Measurements from ENCODE around the gene KLRB1. TPM values are rescaled to one million over a fixed set of nuclear protein-coding genes. Genes with fewer than 3 reads are reported as not detected.

Gene KLRB1
- total and polyA plus RNA-seq, 2 of the 13 experiments (the other 11 are each of a cell fraction or from before 2014, with no cell fraction given): not detected

DNA sequence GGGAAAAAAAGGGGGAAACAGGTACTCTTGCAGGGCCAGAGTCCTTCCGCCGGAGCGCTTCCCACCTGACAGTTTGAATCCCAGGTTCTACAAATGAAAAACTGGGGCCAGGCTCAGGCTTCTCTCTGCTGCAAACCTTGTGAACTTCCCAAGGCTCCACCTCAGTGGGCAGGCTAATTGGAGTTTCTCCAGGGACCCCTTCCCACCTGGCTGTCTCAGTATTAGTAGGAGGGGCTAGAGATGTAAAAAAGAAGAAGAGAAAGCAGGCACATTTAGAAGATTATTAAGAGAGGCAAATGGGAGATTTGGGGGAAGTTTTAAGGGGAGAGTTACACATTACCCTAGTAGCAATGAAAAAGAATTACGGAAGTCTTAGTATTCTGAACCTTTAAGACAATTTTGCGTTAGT, 41.8 kb upstream of the KLRB1 start (continued):
- no peak for TF ChIP-seq ZNF292 (CRISPR knock-in tag; IDR thresholded peaks at IDR 0.05; ENCODE audit: borderline replicate concordance, low read depth)
- TF ChIP-seq ZNF792 (CRISPR knock-in tag; IDR thresholded peaks at IDR 0.05): no peak
- no peak for TF ChIP-seq SOX5 (CRISPR knock-in tag; IDR thresholded peaks at IDR 0.05; ENCODE audit: borderline replicate concordance)
- TF ChIP-seq TBX2 (CRISPR knock-in tag; IDR thresholded peaks at IDR 0.05; ENCODE audit: borderline replicate concordance): no peak
- no peak for TF ChIP-seq NBN (conservative IDR thresholded peaks at IDR 0.05)
- no peak for TF ChIP-seq SNAPC5 (CRISPR knock-in tag; IDR thresholded peaks at IDR 0.05; ENCODE audit: borderline replicate concordance)
- no peak for TF ChIP-seq SP5 (CRISPR knock-in tag; IDR thresholded peaks at IDR 0.05; ENCODE audit: borderline replicate concordance, low read depth)
- no peak for TF ChIP-seq ZBTB8A (CRISPR knock-in tag; IDR thresholded peaks at IDR 0.05; ENCODE audit: borderline replicate concordance, low read depth)
- no peak for TF ChIP-seq STAG1 (CRISPR knock-in tag; IDR thresholded peaks at IDR 0.05)
- TF ChIP-seq, protein P1, sequence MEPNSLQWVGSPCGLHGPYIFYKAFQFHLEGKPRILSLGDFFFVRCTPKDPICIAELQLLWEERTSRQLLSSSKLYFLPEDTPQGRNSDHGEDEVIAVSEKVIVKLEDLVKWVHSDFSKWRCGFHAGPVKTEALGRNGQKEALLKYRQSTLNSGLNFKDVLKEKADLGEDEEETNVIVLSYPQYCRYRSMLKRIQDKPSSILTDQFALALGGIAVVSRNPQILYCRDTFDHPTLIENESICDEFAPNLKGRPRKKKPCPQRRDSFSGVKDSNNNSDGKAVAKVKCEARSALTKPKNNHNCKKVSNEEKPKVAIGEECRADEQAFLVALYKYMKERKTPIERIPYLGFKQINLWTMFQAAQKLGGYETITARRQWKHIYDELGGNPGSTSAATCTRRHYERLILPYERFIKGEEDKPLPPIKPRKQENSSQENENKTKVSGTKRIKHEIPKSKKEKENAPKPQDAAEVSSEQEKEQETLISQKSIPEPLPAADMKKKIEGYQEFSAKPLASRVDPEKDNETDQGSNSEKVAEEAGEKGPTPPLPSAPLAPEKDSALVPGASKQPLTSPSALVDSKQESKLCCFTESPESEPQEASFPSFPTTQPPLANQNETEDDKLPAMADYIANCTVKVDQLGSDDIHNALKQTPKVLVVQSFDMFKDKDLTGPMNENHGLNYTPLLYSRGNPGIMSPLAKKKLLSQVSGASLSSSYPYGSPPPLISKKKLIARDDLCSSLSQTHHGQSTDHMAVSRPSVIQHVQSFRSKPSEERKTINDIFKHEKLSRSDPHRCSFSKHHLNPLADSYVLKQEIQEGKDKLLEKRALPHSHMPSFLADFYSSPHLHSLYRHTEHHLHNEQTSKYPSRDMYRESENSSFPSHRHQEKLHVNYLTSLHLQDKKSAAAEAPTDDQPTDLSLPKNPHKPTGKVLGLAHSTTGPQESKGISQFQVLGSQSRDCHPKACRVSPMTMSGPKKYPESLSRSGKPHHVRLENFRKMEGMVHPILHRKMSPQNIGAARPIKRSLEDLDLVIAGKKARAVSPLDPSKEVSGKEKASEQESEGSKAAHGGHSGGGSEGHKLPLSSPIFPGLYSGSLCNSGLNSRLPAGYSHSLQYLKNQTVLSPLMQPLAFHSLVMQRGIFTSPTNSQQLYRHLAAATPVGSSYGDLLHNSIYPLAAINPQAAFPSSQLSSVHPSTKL (CRISPR knock-in tag; IDR thresholded peaks at IDR 0.05): no peak
- TF ChIP-seq MXI1 (IDR thresholded peaks at IDR 0.05; ENCODE audit: borderline replicate concordance, low read depth, low read length): no peak
- no peak for TF ChIP-seq GMEB1 (CRISPR knock-in tag; IDR thresholded peaks at IDR 0.05; ENCODE audit: borderline replicate concordance)
- no peak for TF ChIP-seq ZNF138 (CRISPR knock-in tag; IDR thresholded peaks at IDR 0.05; ENCODE audit: low read depth)
- TF ChIP-seq NFKBIZ (CRISPR knock-in tag; IDR thresholded peaks at IDR 0.05): no peak
- TF ChIP-seq, protein P2, sequence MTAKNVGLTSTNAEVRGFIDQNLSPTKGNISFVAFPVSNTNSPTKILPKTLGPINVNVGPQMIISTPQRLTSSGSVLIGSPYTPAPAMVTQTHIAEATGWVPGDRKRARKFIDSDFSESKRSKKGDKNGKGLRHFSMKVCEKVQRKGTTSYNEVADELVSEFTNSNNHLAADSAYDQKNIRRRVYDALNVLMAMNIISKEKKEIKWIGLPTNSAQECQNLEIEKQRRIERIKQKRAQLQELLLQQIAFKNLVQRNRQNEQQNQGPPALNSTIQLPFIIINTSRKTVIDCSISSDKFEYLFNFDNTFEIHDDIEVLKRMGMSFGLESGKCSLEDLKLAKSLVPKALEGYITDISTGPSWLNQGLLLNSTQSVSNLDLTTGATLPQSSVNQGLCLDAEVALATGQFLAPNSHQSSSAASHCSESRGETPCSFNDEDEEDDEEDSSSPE (CRISPR knock-in tag; IDR thresholded peaks at IDR 0.05): no peak
- TF ChIP-seq MEIS2 (CRISPR knock-in tag; IDR thresholded peaks at IDR 0.05): no peak
- 0 out of 2 replicates have a peak, but pooled peaks have one; percentile 42 for TF ChIP-seq PPARG (CRISPR knock-in tag; conservative IDR thresholded peaks at IDR 0.05)
- no peak for TF ChIP-seq XBP1 (CRISPR knock-in tag; IDR thresholded peaks at IDR 0.05)
- TF ChIP-seq ZSCAN9 (CRISPR knock-in tag; IDR thresholded peaks at IDR 0.05; ENCODE audit: borderline replicate concordance): no peak
- TF ChIP-seq, protein P3, sequence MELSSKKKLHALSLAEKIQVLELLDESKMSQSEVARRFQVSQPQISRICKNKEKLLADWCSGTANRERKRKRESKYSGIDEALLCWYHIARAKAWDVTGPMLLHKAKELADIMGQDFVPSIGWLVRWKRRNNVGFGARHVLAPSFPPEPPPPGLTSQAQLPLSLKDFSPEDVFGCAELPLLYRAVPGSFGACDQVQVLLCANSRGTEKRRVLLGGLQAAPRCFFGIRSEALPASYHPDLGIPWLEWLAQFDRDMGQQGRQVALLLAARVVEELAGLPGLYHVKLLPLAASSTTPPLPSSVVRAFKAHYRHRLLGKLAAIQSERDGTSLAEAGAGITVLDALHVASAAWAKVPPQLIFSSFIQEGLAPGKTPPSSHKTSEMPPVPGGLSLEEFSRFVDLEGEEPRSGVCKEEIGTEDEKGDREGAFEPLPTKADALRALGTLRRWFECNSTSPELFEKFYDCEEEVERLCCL (CRISPR knock-in tag; IDR thresholded peaks at IDR 0.05; ENCODE audit: borderline replicate concordance): no peak
- no peak for TF ChIP-seq SIX1 (CRISPR knock-in tag; IDR thresholded peaks at IDR 0.05; ENCODE audit: borderline replicate concordance)
- TF ChIP-seq BRF2 (CRISPR knock-in tag; IDR thresholded peaks at IDR 0.05): no peak
- no peak for TF ChIP-seq ZNF460 (CRISPR knock-in tag; IDR thresholded peaks at IDR 0.05; ENCODE audit: borderline replicate concordance)

Measured in HepG2 (cell line).